ENCODE measurements around the gene KCNK3. TPM values are rescaled to one million over a fixed set of nuclear protein-coding genes. Genes with fewer than 3 reads are reported as not detected.

The KCNK3 gene
- total RNA-seq, 1 donor from 2014 or later: not detected

GRCh38 chr2:26687801-26688200, 4.7 kb upstream of the KCNK3 start:
- intact Hi-C loops (cut with micrococcal nuclease): no loop called here

- intact Hi-C loops (cut with micrococcal nuclease): no loop called here
Observed at GRCh38 chr2:26691161-26691560, 1.4 kb upstream of the KCNK3 start.

GRCh38 chr2:26691881-26692278, 642 bp upstream of the KCNK3 start:
- intact Hi-C loops (cut with micrococcal nuclease): no loop called here

GRCh38 chr2:26692897-26693849, 651 bp downstream of the KCNK3 start:
- intact Hi-C loops (cut with micrococcal nuclease): no loop called here

- intact Hi-C loops (cut with micrococcal nuclease): no loop called here
Observed at GRCh38 chr2:26694001-26694400, 1.5 kb downstream of the KCNK3 start.

- intact Hi-C loops (cut with micrococcal nuclease): no loop called here
Observed at GRCh38 chr2:26696351-26696816, 3.9 kb downstream of the KCNK3 start.

- intact Hi-C loops (cut with micrococcal nuclease): no loop called here
Observed at GRCh38 chr2:26697425-26697824, 4.9 kb downstream of the KCNK3 start.

- intact Hi-C loops (cut with micrococcal nuclease): no loop called here
Observed at GRCh38 chr2:26699295-26699694, 6.8 kb downstream of the KCNK3 start.

- intact Hi-C loops (cut with micrococcal nuclease): no loop called here
Observed at GRCh38 chr2:26700078-26700477, 7.6 kb downstream of the KCNK3 start.

GRCh38 chr2:26701596-26701995, 9.1 kb downstream of the KCNK3 start:
- intact Hi-C loops (cut with micrococcal nuclease): no loop called here

- intact Hi-C loops (cut with micrococcal nuclease): no loop called here
Observed at GRCh38 chr2:26702025-26702424, 9.5 kb downstream of the KCNK3 start.

GRCh38 chr2:26704441-26704977, 12.0 kb downstream of the KCNK3 start:
- intact Hi-C loops (cut with micrococcal nuclease): no loop called here

- intact Hi-C loops (cut with micrococcal nuclease): no loop called here
Observed at GRCh38 chr2:26705126-26705525, 12.6 kb downstream of the KCNK3 start.

GRCh38 chr2:26706093-26706492, 13.6 kb downstream of the KCNK3 start:
- intact Hi-C loops (cut with micrococcal nuclease): no loop called here

- intact Hi-C loops (cut with micrococcal nuclease): no loop called here
Observed at GRCh38 chr2:26706616-26707473, 14.3 kb downstream of the KCNK3 start.

- intact Hi-C loops (cut with micrococcal nuclease): no loop called here
Observed at GRCh38 chr2:26707747-26708146, 15.2 kb downstream of the KCNK3 start.

- intact Hi-C loops (cut with micrococcal nuclease): no loop called here
Observed at GRCh38 chr2:26708457-26708856, 15.9 kb downstream of the KCNK3 start.

GRCh38 chr2:26709323-26710110, 17.0 kb downstream of the KCNK3 start:
- intact Hi-C loops (cut with micrococcal nuclease): no loop called here

- intact Hi-C loops (cut with micrococcal nuclease): no loop called here
Observed at GRCh38 chr2:26710145-26710544, 17.6 kb downstream of the KCNK3 start.

- intact Hi-C loops (cut with micrococcal nuclease): no loop called here
Observed at GRCh38 chr2:26710743-26711456, 18.4 kb downstream of the KCNK3 start.

All from T-helper 1 cell treated with Interleukin-12 subunit alpha and Interleukin-12 subunit beta and Interleukin-4 antibody, amounts not matched to agents 30 ng/mL and 1 ng/mL, for 36 hours (primary cell).